ENCODE results near the gene WWOX.

GRCh38 chr16:78800523-78800922 is 701.1 kb downstream of the WWOX start:
- TF ChIP-seq EZH2 (IDR thresholded peaks at IDR 0.05) (no peak), POLR2AphosphoS5 (IDR thresholded peaks at IDR 0.05; ENCODE audit: borderline replicate concordance, low read depth, low read length) (no peak)

All from SK-N-MC (cell line).